Testis (tissue), 3 donors: Measurements from ENCODE around the gene PPM1M. TPM values are rescaled to one million over a fixed set of nuclear protein-coding genes. Genes with fewer than 3 reads are reported as not detected.
A peak's percentile ranks its signal among the peaks of the same experiment; 100 is the strongest.
"Not testable (repeated sequence)": the region's sequence is repeated elsewhere in the genome, so short reads cannot be mapped to it uniquely, and the experiment has no call there.

Experiments used
- DNase-seq: peaks from one replicate; pipeline ENCODE4 v3.0.0-alpha.2; 2019
- H3K27ac ChIP-seq, 2 donors: fragments of 200-600 bp; sonication (generic); one replicate each; pipeline ENCODE4 v1.5.1; 2019
- H3K27me3 ChIP-seq: fragments of 200-600 bp; sonication (generic); one replicate; pipeline ENCODE4 v1.5.1; 2019
- H3K36me3 ChIP-seq: fragments of 200-600 bp; sonication (generic); one replicate; pipeline ENCODE4 v1.5.1; 2017; ENCODE audit warnings: low read depth; ENCODE audit errors: missing control alignments
- H3K4me1 ChIP-seq: fragments of 200-600 bp; sonication (generic); one replicate; pipeline ENCODE4 v1.5.1; 2019
- H3K4me3 ChIP-seq, 2 donors: fragments of 200-600 bp; sonication (generic); one replicate each; pipeline ENCODE4 v1.5.1; 2017 to 2019
- H3K9me3 ChIP-seq: fragments of 200-600 bp; sonication (generic); one replicate; pipeline ENCODE4 v1.5.1; 2017
- CTCF ChIP-seq, 3 experiments: fragments of 450-650 bp in 2 of 3; fragments of 200-600 bp in 1 of 3; sonication (generic) in 1 of 3; IDR thresholded peaks; one replicate each; pipeline ENCODE4 v1.5.1; 2016 to 2019; ENCODE audit warnings: antibody characterized with exemption in 3 of 3, mild to moderate bottlenecking in 2 of 3, moderate library complexity in 1 of 3
- POLR2A ChIP-seq: fragments of 450-650 bp; IDR thresholded peaks from one replicate; pipeline ENCODE4 v1.6.1; 2017; ENCODE audit warnings: antibody characterized with exemption, mild to moderate bottlenecking, moderate library complexity
- WGBS, 2 donors: methylation state at CpG; one replicate each; pipeline ENCODE4 v1.1.5; 2018; 5-methylcytosine and 5-hydroxymethylcytosine counted together
- intact Hi-C: fragments of 100-400 bp; cut with DNase I; formaldehyde crosslinking; loops from one replicate; pipeline ENCODE4 v1.15.1; 2023; ENCODE audit warnings: low total_unique reads
- polyA plus RNA-seq: library from polyadenylated mRNA; stranded (reverse); fragments of 350-450 nt; fragmentation: Illumina TruSeq; extraction: RNeasy Lipid Tissue Mini Kit (QIAGEN cat#74804); gene quantifications from one replicate; pipeline ENCODE4 v1.2.3, GENCODE V29; 2014; ENCODE audit warnings: low read depth, low replicate concordance; ENCODE audit not compliant: insufficient read depth
- total RNA-seq, 2 donors: library from RNA; depleted of rRNA; stranded (reverse); fragments of >200 nt; gene quantifications; one replicate each; pipeline ENCODE4 v1.2.3, GENCODE V29; 2016

The PPM1M gene
- total and polyA plus RNA-seq, 3 donors from 2014 or later: 12.9 to 22.2 (median 15.2) TPM

DNA sequence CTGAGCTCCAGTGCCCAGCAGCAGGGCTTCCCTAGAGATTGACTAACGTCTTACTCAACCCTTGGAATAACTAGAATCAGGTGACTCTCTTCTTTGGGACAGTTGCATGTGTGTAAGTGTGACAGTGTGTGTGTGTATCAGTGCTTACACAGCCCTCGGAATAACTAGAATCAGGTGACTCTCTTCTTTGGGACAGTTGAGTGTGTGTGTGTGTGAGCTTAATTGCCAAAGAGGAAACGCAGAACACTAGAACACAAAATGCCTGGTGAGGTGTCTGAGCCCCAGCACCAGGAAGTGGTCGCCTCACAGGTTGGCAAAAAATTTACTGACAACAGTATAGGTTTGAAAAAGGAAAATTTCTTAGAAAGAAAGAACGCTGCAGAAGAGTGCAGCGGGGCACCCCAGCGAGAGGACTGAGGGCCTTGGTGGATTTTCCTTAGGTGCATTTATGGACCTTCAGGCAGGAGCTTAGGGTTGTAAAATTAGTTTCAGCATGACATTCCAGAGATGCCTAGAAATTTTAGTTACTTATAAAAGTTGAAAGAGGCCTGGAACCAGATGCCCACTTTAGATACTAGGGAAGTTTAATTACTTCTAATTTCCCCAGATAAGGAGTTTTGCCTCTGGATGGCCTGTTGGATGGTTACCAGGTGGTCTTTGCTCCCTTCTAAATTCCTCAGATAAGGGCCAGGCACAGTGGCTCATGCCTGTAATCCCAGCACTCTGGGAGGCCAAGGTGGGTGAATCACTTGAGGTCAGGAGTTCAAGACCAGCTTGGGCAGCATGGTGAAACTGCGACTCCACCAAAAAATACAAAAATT is 36.6 kb downstream of the PPM1M start:
- no peaks in the 10 kb centered on the region for H3K9me3 ChIP-seq
- intact Hi-C loops: no loop called here
- peaks cover 33% of the 10 kb centered on the region for H3K4me1 ChIP-seq
- no peak for DNase-seq
- 73 to 75% methylated on average over 8 of the region's 8 CpGs for WGBS, 2 donors
- no peak overlapping the region for H3K4me3 ChIP-seq
- TF ChIP-seq CTCF (IDR thresholded peaks at IDR 0.05): no peak
- TF ChIP-seq POLR2A: no peak
- peak overlapping the region; percentile 64 to 68 for H3K27ac ChIP-seq
- H3K27me3 ChIP-seq: no peaks in the 10 kb centered on the region
- no peaks in the 10 kb centered on the region for H3K36me3 ChIP-seq

DNA sequence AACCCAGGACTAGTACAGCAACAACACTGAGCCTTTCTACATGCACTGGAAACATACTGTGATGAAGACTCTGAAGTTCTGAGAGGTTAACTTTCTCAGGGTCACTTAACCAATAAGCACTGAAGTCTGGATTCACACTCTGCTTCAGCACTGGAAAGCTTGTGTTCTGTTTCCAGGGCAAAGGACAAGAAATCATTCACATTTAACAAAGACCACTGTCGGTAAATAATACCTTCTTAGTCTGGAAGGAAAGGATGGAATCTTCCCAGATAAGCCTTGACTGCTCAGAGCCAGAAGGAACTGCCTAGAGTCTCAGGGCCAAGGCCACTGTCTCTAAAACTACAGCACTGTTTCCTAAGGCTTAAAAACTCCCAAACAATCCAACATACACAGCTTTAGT is 37.7 kb downstream of the PPM1M start:
- DNase-seq: peak; percentile 55
- WGBS, 2 donors: 28 to 36% methylated on average over 1 of the region's 1 CpG

GRCh38 chr3:52284051-52284450 is 38.5 kb downstream of the PPM1M start:
- H3K27me3 ChIP-seq, H3K4me3 ChIP-seq, DNase-seq, H3K36me3 ChIP-seq, H3K9me3 ChIP-seq, intact Hi-C loops: not testable (repeated sequence)
- WGBS, 2 donors: 50 to 61% methylated on average over 4 of the region's 4 CpGs
- Histone ChIP-seq H3K4me1 (peaks cover 41% of the 10 kb centered on the region), H3K27ac (peak overlapping the region; percentile 64 to 68)

More for the DNA sequence above, 37.7 kb downstream of the PPM1M start:
- no peaks in the 10 kb centered on the region for H3K36me3 ChIP-seq
- intact Hi-C loops: no loop called here
- TF ChIP-seq POLR2A (no peak), CTCF (IDR thresholded peaks at IDR 0.05) (no peak)
- peaks cover 34% of the 10 kb centered on the region for H3K4me1 ChIP-seq
- no peaks in the 10 kb centered on the region for H3K27me3 ChIP-seq
- H3K4me3 ChIP-seq: no peak overlapping the region
- no peaks in the 10 kb centered on the region for H3K9me3 ChIP-seq
- peak overlapping the region; percentile 64 to 68 for H3K27ac ChIP-seq

- H3K27ac ChIP-seq: peak overlapping the region; percentile 99
- H3K9me3 ChIP-seq: no peaks in the 10 kb centered on the region
- no peaks in the 10 kb centered on the region for H3K27me3 ChIP-seq
- no peak for TF ChIP-seq CTCF (IDR thresholded peaks at IDR 0.05)
- TF ChIP-seq POLR2A: no peak
- peak overlapping the region in 1 of 2 donors; percentile 81 for H3K4me3 ChIP-seq
- DNase-seq: no peak
- no peaks in the 10 kb centered on the region for H3K36me3 ChIP-seq
- peaks cover 36% of the 10 kb centered on the region for H3K4me1 ChIP-seq
- 43 to 55% methylated on average over 8 of the region's 8 CpGs for WGBS, 2 donors
- intact Hi-C loops: loop anchor here (5.0 kb wide), 1 partner anchor 49 kb away; the partner anchor contains the start of gene TWF2
Observed at GRCh38 chr3:52286777-52287110, 41.2 kb downstream of the PPM1M start.

DNA sequence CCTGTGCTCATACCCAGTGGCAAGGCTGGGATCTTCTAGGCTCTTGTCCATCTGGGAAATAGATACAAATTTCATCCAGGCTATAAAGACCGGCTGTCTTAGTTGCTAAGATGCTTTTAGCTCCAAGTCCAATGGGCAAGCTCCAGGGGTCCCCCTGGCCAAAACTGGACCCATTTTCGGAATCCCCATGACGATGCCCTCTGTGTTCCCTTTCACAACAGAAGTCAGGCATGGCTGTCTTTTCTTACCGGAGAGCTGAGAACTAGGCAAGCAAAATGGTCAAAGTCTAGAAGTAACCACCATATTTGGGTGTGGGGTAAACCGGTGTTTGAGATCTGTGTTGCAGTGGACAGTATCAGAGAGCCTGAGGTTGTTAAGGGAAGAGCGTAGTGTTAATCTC is 43.1 kb downstream of the PPM1M start:
- H3K4me3 ChIP-seq: peak overlapping the region in 1 of 2 donors; percentile 75
- no peak for DNase-seq
- H3K9me3 ChIP-seq: no peaks in the 10 kb centered on the region
- TF ChIP-seq CTCF (IDR thresholded peaks at IDR 0.05) (no peak), POLR2A (no peak)
- peaks cover 22% of the 10 kb centered on the region for H3K4me1 ChIP-seq
- H3K27me3 ChIP-seq: no peaks in the 10 kb centered on the region
- 60 to 63% methylated on average over 6 of the region's 6 CpGs for WGBS, 2 donors
- intact Hi-C loops: loop anchor here (5.0 kb wide), 1 partner anchor 51 kb away; the partner anchor contains the start of gene TWF2
- H3K27ac ChIP-seq: peak overlapping the region in 1 of 2 donors; percentile 99
- no peaks in the 10 kb centered on the region for H3K36me3 ChIP-seq
